ENCODE data around the gene ROBO1.

GRCh38 chr3:79421273-79421672 lies 346.5 kb downstream of the ROBO1 start:
- TF ChIP-seq CTCF (IDR thresholded peaks at IDR 0.05; ENCODE audit: insufficient read depth, low read length, poor library complexity, severe bottlenecking) (no peak), EZH2phosphoT487 (conservative IDR thresholded peaks at IDR 0.05; ENCODE audit: low read length) (no peak)
